HEK293 (cell line): ENCODE data around the gene GNB3.

Source experiments
- ZEB2 ChIP-seq: fragments of 450-650 bp; formaldehyde crosslinking; IDR thresholded peaks from 2 replicates; pipeline ENCODE4 v1.5.1; 2016; ENCODE audit warnings: missing biosample characterization, missing genetic modification characterization
- TF ChIP-seq, protein P1 (sequence below): fragments of 450-650 bp; formaldehyde crosslinking; IDR thresholded peaks from 2 replicates; pipeline ENCODE4 v1.5.1; 2016; ENCODE audit warnings: missing biosample characterization, missing genetic modification characterization
- TF ChIP-seq, protein P2 (sequence below): fragments of 450-650 bp; IDR thresholded peaks from 2 replicates; pipeline ENCODE4 v1.5.1; 2018; ENCODE audit warnings: missing biosample characterization, missing genetic modification characterization

DNA sequence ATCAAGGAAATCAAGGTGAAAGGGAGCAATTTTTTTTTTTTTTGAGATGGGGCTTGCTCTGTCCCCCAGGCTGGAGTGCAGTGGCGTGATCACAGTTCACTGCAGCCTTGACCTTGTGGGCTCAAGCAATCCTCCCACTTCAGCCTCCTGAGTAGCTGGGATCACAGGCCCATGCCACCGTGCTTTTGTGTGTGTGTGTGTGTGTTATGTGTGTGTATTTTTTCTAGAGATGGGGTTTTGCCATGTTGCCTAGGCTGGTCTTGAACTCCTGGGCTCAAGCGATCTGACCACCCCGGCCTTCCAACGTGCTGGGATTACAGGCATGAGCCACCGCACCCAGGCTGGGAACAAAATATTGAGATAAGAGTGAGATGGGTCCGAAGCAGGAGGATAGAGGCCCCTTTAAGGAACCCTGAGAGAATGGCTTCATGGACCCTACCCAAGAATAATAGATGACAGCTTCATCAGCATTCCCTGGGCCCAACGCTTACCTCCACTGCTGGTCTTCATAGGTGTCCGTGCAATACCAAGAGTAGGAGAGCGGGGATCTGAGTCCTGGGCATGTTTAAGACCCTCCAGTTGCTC lies 9.3 kb downstream of the GNB3 start:
- TF ChIP-seq, protein P1, sequence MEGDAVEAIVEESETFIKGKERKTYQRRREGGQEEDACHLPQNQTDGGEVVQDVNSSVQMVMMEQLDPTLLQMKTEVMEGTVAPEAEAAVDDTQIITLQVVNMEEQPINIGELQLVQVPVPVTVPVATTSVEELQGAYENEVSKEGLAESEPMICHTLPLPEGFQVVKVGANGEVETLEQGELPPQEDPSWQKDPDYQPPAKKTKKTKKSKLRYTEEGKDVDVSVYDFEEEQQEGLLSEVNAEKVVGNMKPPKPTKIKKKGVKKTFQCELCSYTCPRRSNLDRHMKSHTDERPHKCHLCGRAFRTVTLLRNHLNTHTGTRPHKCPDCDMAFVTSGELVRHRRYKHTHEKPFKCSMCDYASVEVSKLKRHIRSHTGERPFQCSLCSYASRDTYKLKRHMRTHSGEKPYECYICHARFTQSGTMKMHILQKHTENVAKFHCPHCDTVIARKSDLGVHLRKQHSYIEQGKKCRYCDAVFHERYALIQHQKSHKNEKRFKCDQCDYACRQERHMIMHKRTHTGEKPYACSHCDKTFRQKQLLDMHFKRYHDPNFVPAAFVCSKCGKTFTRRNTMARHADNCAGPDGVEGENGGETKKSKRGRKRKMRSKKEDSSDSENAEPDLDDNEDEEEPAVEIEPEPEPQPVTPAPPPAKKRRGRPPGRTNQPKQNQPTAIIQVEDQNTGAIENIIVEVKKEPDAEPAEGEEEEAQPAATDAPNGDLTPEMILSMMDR (tag by site-specific recombination): no peak
- TF ChIP-seq, protein P2, sequence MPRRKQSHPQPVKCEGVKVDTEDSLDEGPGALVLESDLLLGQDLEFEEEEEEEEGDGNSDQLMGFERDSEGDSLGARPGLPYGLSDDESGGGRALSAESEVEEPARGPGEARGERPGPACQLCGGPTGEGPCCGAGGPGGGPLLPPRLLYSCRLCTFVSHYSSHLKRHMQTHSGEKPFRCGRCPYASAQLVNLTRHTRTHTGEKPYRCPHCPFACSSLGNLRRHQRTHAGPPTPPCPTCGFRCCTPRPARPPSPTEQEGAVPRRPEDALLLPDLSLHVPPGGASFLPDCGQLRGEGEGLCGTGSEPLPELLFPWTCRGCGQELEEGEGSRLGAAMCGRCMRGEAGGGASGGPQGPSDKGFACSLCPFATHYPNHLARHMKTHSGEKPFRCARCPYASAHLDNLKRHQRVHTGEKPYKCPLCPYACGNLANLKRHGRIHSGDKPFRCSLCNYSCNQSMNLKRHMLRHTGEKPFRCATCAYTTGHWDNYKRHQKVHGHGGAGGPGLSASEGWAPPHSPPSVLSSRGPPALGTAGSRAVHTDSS (tag by site-specific recombination): no peak
- TF ChIP-seq ZEB2 (tag by site-specific recombination): no peak
